ENCODE results near the gene DPEP2. TPM values are rescaled to one million over a fixed set of nuclear protein-coding genes. Genes with fewer than 3 reads are reported as not detected.

Gene DPEP2
- total and polyA plus RNA-seq, 2 of the 4 experiments (the other 2 are of a cell fraction), result not detected

DNA sequence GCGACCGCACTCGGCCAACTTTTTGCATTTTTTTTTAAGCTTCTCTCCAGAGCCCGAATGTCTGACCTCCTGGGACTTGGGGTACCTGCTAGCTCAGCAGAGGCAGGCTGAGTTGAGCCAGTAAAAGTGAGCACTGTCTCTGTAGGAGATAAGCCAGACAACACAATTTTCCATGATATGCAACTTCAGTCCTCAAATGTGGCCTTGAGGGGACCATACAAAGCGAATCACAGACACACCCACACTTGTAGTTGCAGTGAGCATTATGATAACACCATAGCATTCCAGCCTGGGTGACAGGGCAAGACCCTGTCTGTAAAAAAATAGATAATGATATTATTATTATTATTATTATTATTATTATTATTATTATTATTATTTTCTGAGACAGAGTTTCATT, 2.6 kb downstream of the DPEP2 start:
- Histone ChIP-seq H4K91ac (ENCODE audit: insufficient read depth, low read depth, low read length) (no peak overlapping the region), H3K9me1 (ENCODE audit: insufficient read depth, low read length) (peaks cover 14% of the 10 kb centered on the region), H4K20me1 (ENCODE audit: insufficient read depth, low read length) (no peaks in the 10 kb centered on the region; the same call in 1 of the 2 replicates), H2BK5ac (ENCODE audit: low read depth, low read length, poor library complexity, severe bottlenecking) (no peak overlapping the region), H3K4me1 (ENCODE audit: control insufficient read depth, insufficient read depth, low read length) (peaks cover 9% of the 10 kb centered on the region), H3K4me3 (ENCODE audit: insufficient read depth, low read depth, low read length) (no peak overlapping the region), H4K8ac (ENCODE audit: low read depth in 2 of 2, low read length in 2 of 2) (no peak overlapping the region), H4K5ac (ENCODE audit: low read depth, low read length) (no peak overlapping the region), H2AK9ac (replicated peaks; ENCODE audit: low read depth, low read length, poor library complexity) (no peak overlapping the region), H2BK15ac (ENCODE audit: low read depth, low read length) (no peak overlapping the region), H3K79me1 (ENCODE audit: low read depth in 1 of 2, low read length in 2 of 2) (no peaks in the 10 kb centered on the region), H2AK5ac (ENCODE audit: low read depth, low read length) (no peak overlapping the region), H3K36me3 (ENCODE audit: control insufficient read depth, insufficient read depth, low read length) (no peaks in the 10 kb centered on the region), H3K14ac (replicated peaks; ENCODE audit: low read depth, low read length) (no peak overlapping the region), H3K9ac (ENCODE audit: low read depth, low read length) (no peak overlapping the region), H3K4ac (ENCODE audit: low read depth, low read length) (no peak overlapping the region), H3K23ac (ENCODE audit: low read depth, low read length) (no peak overlapping the region), H3K27me3 (ENCODE audit: control insufficient read depth, insufficient read depth, low read length) (no peaks in the 10 kb centered on the region), H3K27ac (ENCODE audit: insufficient read depth, low read length) (no peak overlapping the region), H2BK120ac (ENCODE audit: low read depth, low read length) (no peak overlapping the region), H3K18ac (ENCODE audit: low read depth, low read length) (no peak overlapping the region), H3K56ac (ENCODE audit: extremely low read depth, insufficient read depth, low read length) (no peak overlapping the region), H2BK20ac (ENCODE audit: low read depth, low read length) (no peak overlapping the region), H2AFZ (replicated peaks; ENCODE audit: low read length, poor library complexity) (no peak overlapping the region), H3K9me3 (ENCODE audit: control insufficient read depth, insufficient read depth, low read length) (no peaks in the 10 kb centered on the region), H3K4me2 (ENCODE audit: low read depth, low read length) (no peak overlapping the region)
- ChIA-PET CTCF (interaction anchor here (0.7 kb wide), 1 partner anchor 68 kb away, joined by 3 read pairs; no protein-coding TSS in a partner anchor), POLR2A (ENCODE audit: unreplicated experiment) (no interaction called here)
- intact Hi-C loops (cut with micrococcal nuclease), result no loop called here
- dilution Hi-C loops (cut with HindIII; ENCODE audit: low sequenced_read_pairs, unreplicated experiment), result no loop called here
- no peak for DNase-seq
- WGBS, 2 experiments (ENCODE audit: extremely low coverage in 2 of 2, insufficient read length in 1 of 2), result no CpG with 5 or more reads among the region's 5 CpGs
- no TSS peak for BruUV-seq (replicated peaks)
- no peak for ATAC-seq (ENCODE audit: low read depth)
- TF ChIP-seq, protein P1, sequence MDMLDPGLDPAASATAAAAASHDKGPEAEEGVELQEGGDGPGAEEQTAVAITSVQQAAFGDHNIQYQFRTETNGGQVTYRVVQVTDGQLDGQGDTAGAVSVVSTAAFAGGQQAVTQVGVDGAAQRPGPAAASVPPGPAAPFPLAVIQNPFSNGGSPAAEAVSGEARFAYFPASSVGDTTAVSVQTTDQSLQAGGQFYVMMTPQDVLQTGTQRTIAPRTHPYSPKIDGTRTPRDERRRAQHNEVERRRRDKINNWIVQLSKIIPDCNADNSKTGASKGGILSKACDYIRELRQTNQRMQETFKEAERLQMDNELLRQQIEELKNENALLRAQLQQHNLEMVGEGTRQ (IDR thresholded peaks at IDR 0.05; ENCODE audit: low read depth, low read length), result no peak
- no peak for TF ChIP-seq FOS (IDR thresholded peaks at IDR 0.05; ENCODE audit: low read depth, low read length)
- no peak for TF ChIP-seq RFX5 (IDR thresholded peaks at IDR 0.05; ENCODE audit: low read depth, low read length)
- in situ Hi-C loops (cut with MboI; ENCODE audit: low sequenced_read_pairs), result no loop called here

All from IMR-90 (cell line).